Measurements from ENCODE around the gene HSP90AA1.
"Not testable (repeated sequence)": the region's sequence is repeated elsewhere in the genome, so short reads cannot be mapped to it uniquely, and the experiment has no call there.

The HSP90AA1 gene

GRCh38 chr14:102092806-102093205, 6.0 kb upstream of the HSP90AA1 start:
- DNase-seq, result no peak

- DNase-seq, result no peak
Measured at GRCh38 chr14:102090713-102091112, 3.9 kb upstream of the HSP90AA1 start.

- DNase-seq, result no peak
Measured at GRCh38 chr14:102089621-102090343, 2.9 kb upstream of the HSP90AA1 start.

GRCh38 chr14:102088012-102088792, 1.4 kb upstream of the HSP90AA1 start:
- no peak for DNase-seq

GRCh38 chr14:102087762-102088011, 843 bp upstream of the HSP90AA1 start:
- no peak for DNase-seq

GRCh38 chr14:102086709-102086971, 204 bp downstream of the HSP90AA1 start:
- DNase-seq, result no peak

GRCh38 chr14:102085948-102086708, 716 bp downstream of the HSP90AA1 start:
- DNase-seq, result peak; percentile 47

GRCh38 chr14:102085488-102085887, 1.4 kb downstream of the HSP90AA1 start:
- no peak for DNase-seq

- no peak for DNase-seq
Measured at GRCh38 chr14:102084931-102085330, 1.9 kb downstream of the HSP90AA1 start.

GRCh38 chr14:102084522-102084921, 2.3 kb downstream of the HSP90AA1 start:
- not testable (repeated sequence) for DNase-seq

- no peak for DNase-seq
Measured at GRCh38 chr14:102081231-102082080, 5.4 kb downstream of the HSP90AA1 start.

GRCh38 chr14:102080183-102081080, 6.4 kb downstream of the HSP90AA1 start:
- DNase-seq, result no peak

GRCh38 chr14:102079700-102079979, 7.2 kb downstream of the HSP90AA1 start:
- no peak for DNase-seq

GRCh38 chr14:102078831-102079699, 7.8 kb downstream of the HSP90AA1 start:
- no peak for DNase-seq

- not testable (repeated sequence) for DNase-seq
Measured at GRCh38 chr14:102078361-102078791, 8.5 kb downstream of the HSP90AA1 start.

GRCh38 chr14:102077382-102077709, 9.5 kb downstream of the HSP90AA1 start:
- DNase-seq, result no peak

- DNase-seq, result no peak
Measured at GRCh38 chr14:102075155-102075554, 11.7 kb downstream of the HSP90AA1 start.

- no peak for DNase-seq
Measured at GRCh38 chr14:102074415-102074964, 12.4 kb downstream of the HSP90AA1 start.

- DNase-seq, result no peak
Measured at GRCh38 chr14:102071283-102071998, 15.4 kb downstream of the HSP90AA1 start.

- no peak for DNase-seq
Measured at GRCh38 chr14:102066041-102066451, 20.8 kb downstream of the HSP90AA1 start.

Measured in OCI-M1 (cell line).